ENCODE measurements around the gene FBXO31. TPM values are rescaled to one million over a fixed set of nuclear protein-coding genes. Genes with fewer than 3 reads are reported as not detected.

Gene FBXO31
- total and polyA plus RNA-seq, 2 donors (not counting 1 experiment from before 2014, with no cell fraction given), result 17.8 to 32.9 TPM

DNA sequence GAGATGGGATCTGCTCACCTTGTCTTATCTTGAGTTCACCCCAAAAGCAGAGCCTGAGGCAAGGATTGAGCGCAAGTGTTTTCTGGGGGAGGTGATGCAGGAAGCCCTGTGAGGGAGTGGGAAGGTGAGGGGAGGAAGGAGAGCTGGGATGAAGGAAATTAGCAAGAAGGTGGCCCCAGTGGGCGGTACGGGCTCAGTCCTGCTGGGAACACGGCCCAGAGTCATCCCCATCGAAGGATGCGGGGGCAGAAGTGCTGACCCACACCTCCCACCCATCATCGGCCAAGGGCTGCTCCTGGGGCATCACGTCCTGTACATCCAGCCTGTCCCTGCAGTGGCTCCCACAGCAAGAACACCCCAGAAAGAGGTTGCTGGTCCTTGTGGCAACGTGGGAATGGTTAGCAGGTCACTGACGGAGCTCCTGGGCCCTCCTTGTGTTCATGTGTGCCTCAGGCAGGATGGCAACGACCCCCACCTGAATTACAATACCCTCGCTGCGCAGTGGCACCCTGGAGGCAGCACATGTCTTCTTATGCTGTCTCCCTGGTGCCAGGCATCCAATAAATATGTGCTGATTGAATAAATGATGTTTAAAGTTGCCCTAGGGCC is 84.6 kb downstream of the FBXO31 start:
- Mint-ChIP-seq H3K4me3 (no peak overlapping the region), H3K9me3 (ENCODE audit: insufficient read depth) (no peaks in the 10 kb centered on the region), H3K27me3 (no peaks in the 10 kb centered on the region), H3K27ac (no peak overlapping the region), H3K4me1 (no peaks in the 10 kb centered on the region)
- TF ChIP-seq, protein P1, sequence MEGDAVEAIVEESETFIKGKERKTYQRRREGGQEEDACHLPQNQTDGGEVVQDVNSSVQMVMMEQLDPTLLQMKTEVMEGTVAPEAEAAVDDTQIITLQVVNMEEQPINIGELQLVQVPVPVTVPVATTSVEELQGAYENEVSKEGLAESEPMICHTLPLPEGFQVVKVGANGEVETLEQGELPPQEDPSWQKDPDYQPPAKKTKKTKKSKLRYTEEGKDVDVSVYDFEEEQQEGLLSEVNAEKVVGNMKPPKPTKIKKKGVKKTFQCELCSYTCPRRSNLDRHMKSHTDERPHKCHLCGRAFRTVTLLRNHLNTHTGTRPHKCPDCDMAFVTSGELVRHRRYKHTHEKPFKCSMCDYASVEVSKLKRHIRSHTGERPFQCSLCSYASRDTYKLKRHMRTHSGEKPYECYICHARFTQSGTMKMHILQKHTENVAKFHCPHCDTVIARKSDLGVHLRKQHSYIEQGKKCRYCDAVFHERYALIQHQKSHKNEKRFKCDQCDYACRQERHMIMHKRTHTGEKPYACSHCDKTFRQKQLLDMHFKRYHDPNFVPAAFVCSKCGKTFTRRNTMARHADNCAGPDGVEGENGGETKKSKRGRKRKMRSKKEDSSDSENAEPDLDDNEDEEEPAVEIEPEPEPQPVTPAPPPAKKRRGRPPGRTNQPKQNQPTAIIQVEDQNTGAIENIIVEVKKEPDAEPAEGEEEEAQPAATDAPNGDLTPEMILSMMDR (IDR thresholded peaks at IDR 0.05), result no peak
- no peak for TF ChIP-seq EZH2 (IDR thresholded peaks at IDR 0.05; ENCODE audit: borderline replicate concordance, insufficient read depth, low read depth, low read length, poor library complexity, severe bottlenecking)
- H2AFZ ChIP-seq (ENCODE audit: insufficient read depth, low read depth, low read length, poor library complexity, severe bottlenecking), result no peak overlapping the region
- H3K4me1 ChIP-seq (ENCODE audit: control insufficient read depth in 2 of 2, insufficient read depth in 2 of 2, low read length in 2 of 2), result peaks cover 0 to 3% of the 10 kb centered on the region in 2 donors
- H3K4me2 ChIP-seq (replicated peaks; ENCODE audit: low read depth, low read length, poor library complexity, severe bottlenecking), result no peak overlapping the region
- intact Hi-C loops (cut with micrococcal nuclease), result no loop called here
- no peaks in the 10 kb centered on the region for H3K27me3 ChIP-seq (replicated peaks in 1 of 4; ENCODE audit: control extremely low read depth in 1 of 4, control insufficient read depth in 3 of 4, insufficient read depth in 4 of 4, low read length in 3 of 4)
- no peaks in the 10 kb centered on the region for H4K20me1 ChIP-seq (ENCODE audit: control insufficient read depth, insufficient read depth, low read length, poor library complexity, severe bottlenecking)
- no peak overlapping the region for H3K4me3 ChIP-seq (ENCODE audit: control extremely low read depth in 1 of 5, extremely low read depth in 1 of 5, insufficient read depth in 1 of 5, low read depth in 2 of 5, low read length in 4 of 5)
- no peak for ATAC-seq (ENCODE audit: low read depth)
- ChIA-PET CTCF (interaction anchor here (1.4 to 2.1 kb wide), 2 partner anchors 96 to 735 kb away, joined by 5 to 7 read pairs; no protein-coding TSS in a partner anchor), POLR2A (no interaction called here)
- DNase-seq, result no peak
- no peak overlapping the region for H3K27ac ChIP-seq (ENCODE audit: low read length in 2 of 2)
- no peak overlapping the region for H3K9ac ChIP-seq (ENCODE audit: low read length)
- WGBS (ENCODE audit: insufficient coverage), result 90% methylated on average over 10 of the region's 13 CpGs
- H3K79me2 ChIP-seq (ENCODE audit: control insufficient read depth, insufficient read depth, low read length), result no peaks in the 10 kb centered on the region
- H3K9me3 ChIP-seq (ENCODE audit: control extremely low read depth in 1 of 3, control insufficient read depth in 2 of 3, insufficient read depth in 1 of 3, low read length in 2 of 3), result no peaks in the 10 kb centered on the region
- no peaks in the 10 kb centered on the region for H3K36me3 ChIP-seq (replicated peaks in 1 of 2; ENCODE audit: control extremely low read depth in 1 of 2, control insufficient read depth in 1 of 2, extremely low read depth in 1 of 2, insufficient read depth in 2 of 2, low read length in 1 of 2)

DNA sequence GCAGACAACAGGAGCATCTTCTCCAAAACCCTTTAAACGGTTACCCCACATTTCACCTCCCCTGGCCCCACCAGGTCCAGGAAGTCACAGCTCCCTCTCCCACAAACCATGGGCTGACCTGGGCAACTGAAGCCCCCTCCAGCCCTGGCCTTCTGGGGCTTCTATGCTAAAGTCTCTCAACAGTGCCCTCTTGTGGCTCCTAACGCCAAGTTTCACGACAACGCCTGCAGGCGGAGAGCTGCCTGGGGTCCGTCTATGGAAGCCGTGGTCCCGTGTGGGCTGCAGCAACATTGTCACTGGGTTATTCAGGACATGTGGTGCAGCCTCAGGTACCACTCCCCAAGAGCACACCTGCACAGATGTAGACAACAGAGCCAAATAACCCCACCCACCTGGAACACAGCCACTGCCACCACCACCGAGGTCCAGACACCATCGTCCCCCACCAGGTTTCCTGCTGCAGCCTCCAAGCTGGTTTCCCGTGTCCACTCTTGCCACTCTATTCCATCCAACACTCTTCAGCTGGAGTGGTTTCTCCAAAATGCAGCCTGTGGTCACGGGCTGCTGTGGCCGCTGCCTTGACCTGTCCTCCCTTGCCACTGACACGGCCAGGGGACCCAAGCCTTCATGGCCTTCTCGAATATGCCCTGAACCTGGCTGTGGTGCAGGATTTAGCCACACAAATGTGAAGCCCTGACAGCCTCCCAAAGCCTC is 85.5 kb downstream of the FBXO31 start:
- DNase-seq, result peak; percentile 54
- Histone ChIP-seq H3K79me2 (ENCODE audit: control insufficient read depth, insufficient read depth, low read length) (no peaks in the 10 kb centered on the region), H3K36me3 (replicated peaks in 1 of 2; ENCODE audit: control extremely low read depth in 1 of 2, control insufficient read depth in 1 of 2, extremely low read depth in 1 of 2, insufficient read depth in 2 of 2, low read length in 1 of 2) (no peaks in the 10 kb centered on the region), H3K27ac (ENCODE audit: low read length in 2 of 2) (no peak overlapping the region), H4K20me1 (ENCODE audit: control insufficient read depth, insufficient read depth, low read length, poor library complexity, severe bottlenecking) (no peaks in the 10 kb centered on the region), H2AFZ (ENCODE audit: insufficient read depth, low read depth, low read length, poor library complexity, severe bottlenecking) (no peak overlapping the region), H3K9ac (ENCODE audit: low read length) (no peak overlapping the region), H3K4me1 (ENCODE audit: control insufficient read depth in 2 of 2, insufficient read depth in 2 of 2, low read length in 2 of 2) (peaks cover 0 to 3% of the 10 kb centered on the region in 2 donors), H3K4me2 (replicated peaks; ENCODE audit: low read depth, low read length, poor library complexity, severe bottlenecking) (no peak overlapping the region), H3K27me3 (replicated peaks in 1 of 4; ENCODE audit: control extremely low read depth in 1 of 4, control insufficient read depth in 3 of 4, insufficient read depth in 4 of 4, low read length in 3 of 4) (no peaks in the 10 kb centered on the region), H3K9me3 (ENCODE audit: control extremely low read depth in 1 of 3, control insufficient read depth in 2 of 3, insufficient read depth in 1 of 3, low read length in 2 of 3) (no peaks in the 10 kb centered on the region), H3K4me3 (ENCODE audit: control extremely low read depth in 1 of 5, extremely low read depth in 1 of 5, insufficient read depth in 1 of 5, low read depth in 2 of 5, low read length in 4 of 5) (no peak overlapping the region)
- no peak for ATAC-seq (ENCODE audit: low read depth)
- Mint-ChIP-seq H3K4me3 (no peak overlapping the region), H3K9me3 (ENCODE audit: insufficient read depth) (no peaks in the 10 kb centered on the region), H3K27me3 (no peaks in the 10 kb centered on the region), H3K4me1 (no peaks in the 10 kb centered on the region), H3K27ac (no peak overlapping the region)
- intact Hi-C loops (cut with micrococcal nuclease), result no loop called here
- no peak for TF ChIP-seq EZH2 (IDR thresholded peaks at IDR 0.05; ENCODE audit: borderline replicate concordance, insufficient read depth, low read depth, low read length, poor library complexity, severe bottlenecking)
- TF ChIP-seq, protein P1 (IDR thresholded peaks at IDR 0.05), result peak; percentile 76
- CTCF ChIA-PET, result interaction anchor here (0.6 to 2.1 kb wide), 3 partner anchors 19 to 734 kb away, joined by 3 to 7 read pairs (median 5); partner anchors contain the start of gene C16orf95
- POLR2A ChIA-PET, result no interaction called here
- 56% methylated on average over 15 of the region's 15 CpGs for WGBS (ENCODE audit: insufficient coverage)
